Adrenal gland (tissue), 12 donors: ENCODE data around the gene RINL. TPM values are rescaled to one million over a fixed set of nuclear protein-coding genes. Genes with fewer than 3 reads are reported as not detected.

Experiments used
- DNase-seq, 7 donors: peaks; one replicate each; pipeline ENCODE4 v3.0.0-alpha.2; 2019 to 2020
- H3K27ac ChIP-seq, 5 donors: fragments of 200-600 bp; sonication (generic) in 4 of 5; 1 replicate in 3 of 5; 2 replicates in 2 of 5; pipeline versions ENCODE4 v1.5.1 to v1.8.0; 2016 to 2020; ENCODE audit warnings: mild to moderate bottlenecking in 1 of 5
- H3K27me3 ChIP-seq: fragments of 200-600 bp; 2 replicates; pipeline ENCODE4 v1.8.0; 2021
- H3K36me3 ChIP-seq, 2 donors: fragments of 200-600 bp; replicated peaks in 1 of 2; 1 replicate in 1 of 2; 2 replicates in 1 of 2; pipeline versions ENCODE4 v1.5.1 to v1.8.0; 2018 to 2022
- H3K4me1 ChIP-seq, 2 donors: fragments of 200-600 bp; replicated peaks in 1 of 2; 1 replicate in 1 of 2; 2 replicates in 1 of 2; pipeline versions ENCODE4 v1.5.1 to v1.8.0; 2018 to 2021
- H3K4me3 ChIP-seq, 4 donors: fragments of 200-600 bp; sonication (generic) in 3 of 4; one replicate each; pipeline ENCODE4 v1.5.1; 2016 to 2018
- H3K9me3 ChIP-seq, 3 donors: fragments of 200-600 bp; sonication (generic) in 1 of 3; replicated peaks in 1 of 3; 1 replicate in 2 of 3; 2 replicates in 1 of 3; pipeline versions ENCODE4 v1.5.1 to v1.8.0; 2016 to 2021
- CTCF ChIP-seq, 6 experiments: fragments of 450-650 bp in 4 of 6; fragments of 200-600 bp in 2 of 6; sonication (generic) in 1 of 6; IDR thresholded peaks; 1 replicate in 5 of 6; 2 replicates in 1 of 6; pipeline versions ENCODE4 v1.5.1 to v1.8.0; 2016 to 2021; ENCODE audit warnings: antibody characterized with exemption in 6 of 6, mild to moderate bottlenecking in 2 of 6, moderate library complexity in 1 of 6
- POLR2A ChIP-seq, 2 donors: fragments of 450-650 bp; IDR thresholded peaks; one replicate each; pipeline ENCODE4 v1.6.1; 2017; ENCODE audit warnings: antibody characterized with exemption in 2 of 2, mild to moderate bottlenecking in 2 of 2, moderate library complexity in 1 of 2
- WGBS, 4 donors: extraction: QIAGEN DNeasy Blood & Tissue Kit in 2 of 4; methylation state at CpG; one replicate each; pipeline versions ENCODE4 v1.1.5 to v1.1.7; 2013 to 2017; 5-methylcytosine and 5-hydroxymethylcytosine counted together
- intact Hi-C, 2 donors: fragments of 100-400 bp; cut with DNase I; formaldehyde crosslinking; loops; one replicate each; pipeline versions ENCODE4 v1.14.1 to v1.15.0; 2022 to 2023
- polyA plus RNA-seq, 3 donors: library from polyadenylated mRNA; stranded (reverse); fragments of 200-250 nt in 2 of 3; fragments of 350-450 nt in 1 of 3; fragmentation: Illumina TruSeq in 1 of 3; extraction: RNeasy Lipid Tissue Mini Kit (QIAGEN cat#74804) in 1 of 3; gene quantifications; one replicate each; pipeline ENCODE4 v1.2.3, GENCODE V29; 2013 to 2014
- total RNA-seq, 9 donors: library from RNA; depleted of rRNA in 4 of 9; stranded (reverse); fragments of >200 nt in 4 of 9; fragments of 120-200 nt in 1 of 9; fragmentation: NEBNext Ultra II Directional in 1 of 9; extraction: Animal tissue kit (Norgen Biotek cat#: 25700) in 1 of 9; gene quantifications; one replicate each; pipeline versions ENCODE4 v1.1.0 to v1.2.4, GENCODE V29; 2013 to 2023
- donor health status: healthy with polysubstance abuse.
- donor health status: Bipolar disorder and iron deficiency.
- donor health status: DM: yes; HTN: yes; CAD: no.
- donor health status: DM: no; HTN: no; CAD: no.
- donor health status: DM: no; HTN: no; CAD: no.
- donor health status: DM: yes; HTN: yes; CAD: no.

RINL gene
- total and polyA plus RNA-seq, 12 donors = 0.54 to 24.1 (median 4.9) TPM

GRCh38 chr19:38901683-38902082 is 23.6 kb upstream of the RINL start:
- H3K4me3 ChIP-seq = no peak overlapping the region
- no peaks in the 10 kb centered on the region for H3K9me3 ChIP-seq
- H3K27me3 ChIP-seq = no peaks in the 10 kb centered on the region
- TF ChIP-seq CTCF (IDR thresholded peaks at IDR 0.05) = no peak
- TF ChIP-seq POLR2A (IDR thresholded peaks at IDR 0.05) = no peak
- WGBS, 4 donors = 94 to 100% (median 100%) methylated on average over 1 of the region's 1 CpG
- no peak for DNase-seq
- intact Hi-C loops = no loop called here
- H3K27ac ChIP-seq = no peak overlapping the region
- peaks cover 14 to 26% of the 10 kb centered on the region in 2 donors for H3K4me1 ChIP-seq
- peaks cover 0 to 18% of the 10 kb centered on the region in 2 donors for H3K36me3 ChIP-seq

- 27 to 34% (median 30%) methylated on average over 3 of the region's 3 CpGs for WGBS, 4 donors
- Histone ChIP-seq H3K27me3 (no peaks in the 10 kb centered on the region), H3K27ac (peak overlapping the region in 4 of 5 donors; percentile 84 to 93 (median 88)), H3K36me3 (peaks cover 0 to 13% of the 10 kb centered on the region in 2 donors), H3K4me1 (peaks cover 14 to 30% of the 10 kb centered on the region in 2 donors), H3K4me3 (peak overlapping the region in 1 of 4 donors; percentile 65), H3K9me3 (no peaks in the 10 kb centered on the region)
- TF ChIP-seq POLR2A (IDR thresholded peaks at IDR 0.05) = no peak
- no peak for TF ChIP-seq CTCF (IDR thresholded peaks at IDR 0.05)
- intact Hi-C loops = no loop called here
- DNase-seq = peak in 1 of 7 donors; percentile 27
These were observed 22.7 kb upstream of the RINL start for GRCh38 chr19:38900743-38901190.

- 1 to 3% (median 2%) methylated on average over 7 to 8 of the region's 8 CpGs for WGBS, 4 donors
- intact Hi-C loops = no loop called here
These were observed 22.1 kb upstream of the RINL start for GRCh38 chr19:38900202-38900629.

More at GRCh38 chr19:38900202-38900629, 22.1 kb upstream of the RINL start:
- no peak for TF ChIP-seq CTCF (IDR thresholded peaks at IDR 0.05)
- TF ChIP-seq POLR2A (IDR thresholded peaks at IDR 0.05) = peak in 1 of 2 donors; percentile 4
- DNase-seq = no peak
- H3K9me3 ChIP-seq = no peaks in the 10 kb centered on the region
- H3K27me3 ChIP-seq = no peaks in the 10 kb centered on the region
- peak overlapping the region; percentile 84 to 93 (median 89) for H3K27ac ChIP-seq
- H3K36me3 ChIP-seq = peaks cover 0 to 8% of the 10 kb centered on the region in 2 donors
- H3K4me3 ChIP-seq = peak overlapping the region; percentile 35 to 91 (median 74)
- H3K4me1 ChIP-seq = peaks cover 14 to 30% of the 10 kb centered on the region in 2 donors
